A549 (cell line): ENCODE results near the gene IDE. TPM values are rescaled to one million over a fixed set of nuclear protein-coding genes. Genes with fewer than 3 reads are reported as not detected.

Experiments used
- ATAC-seq, 2 experiments: fragments of 200-7000 bp in 1 of 2; fragments of >200 bp in 1 of 2; cut with Nextera tagmentation in 1 of 2; cut with Tn5 transposase in 1 of 2; 3 replicates each; pipeline versions ENCODE4 v1.8.0 to v1.9.1; 2018 to 2020; ENCODE audit warnings: mild to moderate bottlenecking in 1 of 2, moderate library complexity in 1 of 2
- CTCF ChIA-PET: fragments of 300-600 bp; sonication (Branson Sonifier 250); formaldehyde crosslinking; extraction: SDS; loops from one replicate; lab custom pipeline; 2021; ENCODE audit warnings: antibody characterized with exemption, inconsistent platforms; lab: Yijun Ruan, JAX
- POLR2A ChIA-PET: fragments of 350-600 bp; formaldehyde crosslinking; extraction: SDS; loops from one replicate; lab custom pipeline; 2021; ENCODE audit warnings: antibody characterized with exemption, inconsistent platforms; lab: Yijun Ruan, JAX
- DNase-seq, 2 experiments: peaks; one replicate each; pipeline versions ENCODE4 v3.0.0 to v3.0.0-alpha.2; 2011 to 2016; ENCODE audit warnings: low read depth in 1 of 2, low spot score in 1 of 2
- FAIRE-seq: peaks from 2 replicates; lab custom pipeline; 2011; peaks lifted over from hg19 to GRCh38; lab: Jason Lieb, UNC
- H3K27ac ChIP-seq, 2 experiments: fragments of >200 bp; sonication (Bioruptor Twin); formaldehyde crosslinking; 3 replicates each; pipeline ENCODE4 v1.5.1; 2016 to 2017
- H3K4me1 ChIP-seq: fragments of >200 bp; sonication (Bioruptor Twin); formaldehyde crosslinking; 3 replicates; pipeline ENCODE4 v1.6.1; 2016
- H3K4me2 ChIP-seq: fragments of >200 bp; sonication (Bioruptor Twin); formaldehyde crosslinking; 3 replicates; pipeline ENCODE4 v1.6.1; 2016
- H3K4me3 ChIP-seq: fragments of >200 bp; sonication (Bioruptor Twin); formaldehyde crosslinking; 3 replicates; pipeline ENCODE4 v1.5.1; 2016
- H3K9me3 ChIP-seq: fragments of >200 bp; sonication (Bioruptor Twin); formaldehyde crosslinking; 3 replicates; pipeline ENCODE4 v1.6.1; 2016
- CEBPB ChIP-seq, 2 experiments: fragments of >200 bp in 1 of 2; sonication (Bioruptor Twin) in 1 of 2; formaldehyde crosslinking in 1 of 2; IDR thresholded peaks; 2 replicates each; pipeline ENCODE4 v1.6.1; 2012 to 2016
- CHD2 ChIP-seq: fragments of 150-350 bp; IDR thresholded peaks from 2 replicates; pipeline ENCODE4 v1.6.1; 2014; ENCODE audit warnings: low read length; ENCODE audit not compliant: partially characterized antibody
- ESRRA ChIP-seq: fragments of 150-350 bp; IDR thresholded peaks from 2 replicates; pipeline ENCODE4 v1.6.1; 2014; ENCODE audit warnings: mild to moderate bottlenecking, low read length, borderline replicate concordance
- FOSB ChIP-seq: fragments of 250-450 bp; sonication (Bioruptor Pico); IDR thresholded peaks from 2 replicates; pipeline ENCODE4 v1.5.0; 2020; ENCODE audit warnings: mild to moderate bottlenecking, moderate library complexity
- FOSL2 ChIP-seq, 2 experiments: fragments of 450-650 bp in 1 of 2; fragments of >200 bp in 1 of 2; sonication (Bioruptor Twin) in 1 of 2; formaldehyde crosslinking; IDR thresholded peaks; 2 replicates each; pipeline versions ENCODE4 v1.5.0 to v1.6.1; 2016 to 2020; ENCODE audit warnings: mild to moderate bottlenecking in 1 of 2, moderate library complexity in 1 of 2
- HEYL ChIP-seq: fragments of 250-450 bp; sonication (Bioruptor Pico); IDR thresholded peaks from 2 replicates; pipeline ENCODE4 v1.8.0; 2021; ENCODE audit warnings: mild to moderate bottlenecking, moderate library complexity
- JUN ChIP-seq, 2 experiments: fragments of >200 bp; sonication (Bioruptor Twin); formaldehyde crosslinking; IDR thresholded peaks; 2 replicates in 1 of 2; 3 replicates in 1 of 2; pipeline ENCODE4 v1.6.1; 2016 to 2017
- JUNB ChIP-seq: fragments of >200 bp; sonication (Bioruptor Twin); formaldehyde crosslinking; IDR thresholded peaks from 2 replicates; pipeline ENCODE4 v1.6.1; 2016
- KDM1A ChIP-seq: fragments of 200-600 bp; sonication (generic); IDR thresholded peaks from 2 replicates; pipeline ENCODE4 v1.6.1; 2016; ENCODE audit warnings: low read depth, mild to moderate bottlenecking
- MYC ChIP-seq: IDR thresholded peaks from 2 replicates; pipeline ENCODE4 v1.6.1; 2012; ENCODE audit warnings: mild to moderate bottlenecking, inconsistent platforms, low read length, improper control_type of control experiment, borderline replicate concordance
- PHF8 ChIP-seq: fragments of 200-600 bp; sonication (generic); IDR thresholded peaks from 2 replicates; pipeline ENCODE4 v1.6.1; 2016; ENCODE audit warnings: low read depth, mild to moderate bottlenecking, antibody characterized with exemption, moderate library complexity, borderline replicate concordance
- POLR2AphosphoS2 ChIP-seq: conservative IDR thresholded peaks from 2 replicates; pipeline ENCODE4 v1.6.1; 2012; ENCODE audit warnings: low read length, improper control_type of control experiment, inconsistent platforms
- RARB ChIP-seq: fragments of 250-450 bp; sonication (Bioruptor Pico); IDR thresholded peaks from 2 replicates; pipeline ENCODE4 v1.8.0; 2021; ENCODE audit warnings: mild to moderate bottlenecking, moderate library complexity
- RFX5 ChIP-seq: fragments of 450-650 bp; IDR thresholded peaks from 2 replicates; pipeline ENCODE4 v1.7.1; 2014; ENCODE audit warnings: antibody characterized with exemption, mild to moderate bottlenecking, moderate library complexity
- RNF2 ChIP-seq: fragments of 200-600 bp; sonication (generic); IDR thresholded peaks from 2 replicates; pipeline ENCODE4 v1.6.1; 2016; ENCODE audit warnings: low read depth, mild to moderate bottlenecking, antibody characterized with exemption, moderate library complexity, borderline replicate concordance
- SMC3 ChIP-seq: fragments of >200 bp; sonication (Bioruptor Twin); formaldehyde crosslinking; IDR thresholded peaks from 3 replicates; pipeline ENCODE4 v1.6.1; 2018; ENCODE audit warnings: inconsistent platforms
- SREBF2 ChIP-seq: fragments of 450-650 bp; IDR thresholded peaks from 2 replicates; pipeline ENCODE4 v1.6.1; 2014; ENCODE audit warnings: mild to moderate bottlenecking, moderate library complexity
- TFCP2L1 ChIP-seq: fragments of 250-450 bp; sonication (Bioruptor Pico); IDR thresholded peaks from 2 replicates; pipeline ENCODE4 v1.5.0; 2021; ENCODE audit warnings: mild to moderate bottlenecking
- ZC3H11A ChIP-seq: fragments of 450-650 bp; IDR thresholded peaks from 2 replicates; pipeline ENCODE4 v1.6.1; 2014; ENCODE audit warnings: antibody characterized with exemption, mild to moderate bottlenecking
- ZSCAN20 ChIP-seq: fragments of 250-450 bp; sonication (Bioruptor Pico); IDR thresholded peaks from 2 replicates; pipeline ENCODE4 v1.8.0; 2022; ENCODE audit warnings: mild to moderate bottlenecking, moderate library complexity
- WGBS: methylation state at CpG from one replicate; pipeline ENCODE4 v1.1.6; 2017; ENCODE audit errors: missing lambda C conversion rate; 5-methylcytosine and 5-hydroxymethylcytosine counted together
- polyA plus RNA-seq, 4 experiments: library from polyadenylated mRNA; depleted of rRNA in 3 of 4; stranded (reverse); fragments of >200 nt; fragmentation: RNase III in 1 of 4; extraction: RNeasy Plus Mini Kit Qiagen cat#74134 plus additional on column Dnase treatment in 1 of 4; gene quantifications; 2 replicates in 3 of 4; 3 replicates in 1 of 4; pipeline ENCODE4 v1.2.3, GENCODE V29; 2011 to 2017
- TF ChIP-seq, protein P1 (sequence below): fragments of 150-350 bp; IDR thresholded peaks from 2 replicates; pipeline ENCODE4 v1.6.1; 2014; ENCODE audit warnings: low read depth, mild to moderate bottlenecking, low read length
- TF ChIP-seq, protein P2 (sequence below): fragments of 200-600 bp; sonication (generic); IDR thresholded peaks from 2 replicates; pipeline ENCODE4 v1.6.1; 2016; ENCODE audit warnings: antibody characterized with exemption, mild to moderate bottlenecking, moderate library complexity
- TF ChIP-seq, protein P3 (sequence below): fragments of >200 bp; sonication (Bioruptor Twin); formaldehyde crosslinking; IDR thresholded peaks from 3 replicates; pipeline ENCODE4 v1.6.1; 2016
- TF ChIP-seq, protein P4 (sequence below): IDR thresholded peaks from 2 replicates; pipeline ENCODE4 v1.6.1; 2012; ENCODE audit warnings: low read depth, borderline replicate concordance
- TF ChIP-seq, protein P5 (sequence below): fragments of >200 bp; sonication (Bioruptor Twin); formaldehyde crosslinking; IDR thresholded peaks from 2 replicates; pipeline ENCODE4 v1.6.1; 2016
- TF ChIP-seq, protein P6 (sequence below): IDR thresholded peaks from 2 replicates; pipeline ENCODE4 v1.6.1; 2012

The IDE gene
- polyA plus RNA-seq, 2 of the 4 experiments (the other 2 are of a cell fraction): 25.1 to 61.1 TPM

DNA sequence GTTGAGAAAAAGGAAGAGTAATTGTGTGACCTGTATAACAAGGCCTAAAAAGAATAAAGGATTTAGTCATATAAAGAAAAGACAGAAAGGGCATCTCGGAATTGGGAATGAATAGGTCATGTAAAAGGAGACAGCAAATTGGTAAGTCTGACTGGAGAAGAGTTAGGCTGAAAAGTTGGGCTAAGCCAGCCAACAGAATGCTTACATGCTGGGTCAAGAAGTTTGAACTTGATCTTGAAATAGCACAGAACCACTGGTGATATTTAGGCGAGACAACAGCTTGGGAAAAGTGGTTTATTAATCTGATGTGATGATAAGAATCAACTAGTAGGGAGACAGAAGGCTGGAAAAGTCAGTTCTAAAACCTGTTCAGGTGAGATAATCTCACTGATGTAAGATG, 4.8 kb downstream of the IDE start:
- Histone ChIP-seq H3K4me3 (no peak overlapping the region), H3K27ac (no peak overlapping the region), H3K9me3 (no peaks in the 10 kb centered on the region), H3K4me1 (peaks cover 23% of the 10 kb centered on the region), H3K4me2 (no peak overlapping the region)
- POLR2A ChIA-PET: no interaction called here
- CTCF ChIA-PET: no interaction called here
- ATAC-seq: no peak
- FAIRE-seq: no peak
- no peak for DNase-seq
- no peak for TF ChIP-seq ZSCAN20 (CRISPR knock-in tag)
- TF ChIP-seq ESRRA: no peak
- no peak for TF ChIP-seq PHF8
- TF ChIP-seq, protein P1, sequence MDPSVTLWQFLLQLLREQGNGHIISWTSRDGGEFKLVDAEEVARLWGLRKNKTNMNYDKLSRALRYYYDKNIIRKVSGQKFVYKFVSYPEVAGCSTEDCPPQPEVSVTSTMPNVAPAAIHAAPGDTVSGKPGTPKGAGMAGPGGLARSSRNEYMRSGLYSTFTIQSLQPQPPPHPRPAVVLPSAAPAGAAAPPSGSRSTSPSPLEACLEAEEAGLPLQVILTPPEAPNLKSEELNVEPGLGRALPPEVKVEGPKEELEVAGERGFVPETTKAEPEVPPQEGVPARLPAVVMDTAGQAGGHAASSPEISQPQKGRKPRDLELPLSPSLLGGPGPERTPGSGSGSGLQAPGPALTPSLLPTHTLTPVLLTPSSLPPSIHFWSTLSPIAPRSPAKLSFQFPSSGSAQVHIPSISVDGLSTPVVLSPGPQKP: no peak
- TF ChIP-seq MYC: no peak
- no peak for TF ChIP-seq TFCP2L1 (CRISPR knock-in tag)
- TF ChIP-seq RARB (CRISPR knock-in tag): no peak
- TF ChIP-seq CHD2: no peak
- no peak for TF ChIP-seq JUNB
- TF ChIP-seq, protein P2, sequence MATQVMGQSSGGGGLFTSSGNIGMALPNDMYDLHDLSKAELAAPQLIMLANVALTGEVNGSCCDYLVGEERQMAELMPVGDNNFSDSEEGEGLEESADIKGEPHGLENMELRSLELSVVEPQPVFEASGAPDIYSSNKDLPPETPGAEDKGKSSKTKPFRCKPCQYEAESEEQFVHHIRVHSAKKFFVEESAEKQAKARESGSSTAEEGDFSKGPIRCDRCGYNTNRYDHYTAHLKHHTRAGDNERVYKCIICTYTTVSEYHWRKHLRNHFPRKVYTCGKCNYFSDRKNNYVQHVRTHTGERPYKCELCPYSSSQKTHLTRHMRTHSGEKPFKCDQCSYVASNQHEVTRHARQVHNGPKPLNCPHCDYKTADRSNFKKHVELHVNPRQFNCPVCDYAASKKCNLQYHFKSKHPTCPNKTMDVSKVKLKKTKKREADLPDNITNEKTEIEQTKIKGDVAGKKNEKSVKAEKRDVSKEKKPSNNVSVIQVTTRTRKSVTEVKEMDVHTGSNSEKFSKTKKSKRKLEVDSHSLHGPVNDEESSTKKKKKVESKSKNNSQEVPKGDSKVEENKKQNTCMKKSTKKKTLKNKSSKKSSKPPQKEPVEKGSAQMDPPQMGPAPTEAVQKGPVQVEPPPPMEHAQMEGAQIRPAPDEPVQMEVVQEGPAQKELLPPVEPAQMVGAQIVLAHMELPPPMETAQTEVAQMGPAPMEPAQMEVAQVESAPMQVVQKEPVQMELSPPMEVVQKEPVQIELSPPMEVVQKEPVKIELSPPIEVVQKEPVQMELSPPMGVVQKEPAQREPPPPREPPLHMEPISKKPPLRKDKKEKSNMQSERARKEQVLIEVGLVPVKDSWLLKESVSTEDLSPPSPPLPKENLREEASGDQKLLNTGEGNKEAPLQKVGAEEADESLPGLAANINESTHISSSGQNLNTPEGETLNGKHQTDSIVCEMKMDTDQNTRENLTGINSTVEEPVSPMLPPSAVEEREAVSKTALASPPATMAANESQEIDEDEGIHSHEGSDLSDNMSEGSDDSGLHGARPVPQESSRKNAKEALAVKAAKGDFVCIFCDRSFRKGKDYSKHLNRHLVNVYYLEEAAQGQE: no peak
- TF ChIP-seq, protein P3, sequence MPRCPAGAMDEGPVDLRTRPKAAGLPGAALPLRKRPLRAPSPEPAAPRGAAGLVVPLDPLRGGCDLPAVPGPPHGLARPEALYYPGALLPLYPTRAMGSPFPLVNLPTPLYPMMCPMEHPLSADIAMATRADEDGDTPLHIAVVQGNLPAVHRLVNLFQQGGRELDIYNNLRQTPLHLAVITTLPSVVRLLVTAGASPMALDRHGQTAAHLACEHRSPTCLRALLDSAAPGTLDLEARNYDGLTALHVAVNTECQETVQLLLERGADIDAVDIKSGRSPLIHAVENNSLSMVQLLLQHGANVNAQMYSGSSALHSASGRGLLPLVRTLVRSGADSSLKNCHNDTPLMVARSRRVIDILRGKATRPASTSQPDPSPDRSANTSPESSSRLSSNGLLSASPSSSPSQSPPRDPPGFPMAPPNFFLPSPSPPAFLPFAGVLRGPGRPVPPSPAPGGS: no peak
- TF ChIP-seq RNF2: no peak
- TF ChIP-seq, protein P4, sequence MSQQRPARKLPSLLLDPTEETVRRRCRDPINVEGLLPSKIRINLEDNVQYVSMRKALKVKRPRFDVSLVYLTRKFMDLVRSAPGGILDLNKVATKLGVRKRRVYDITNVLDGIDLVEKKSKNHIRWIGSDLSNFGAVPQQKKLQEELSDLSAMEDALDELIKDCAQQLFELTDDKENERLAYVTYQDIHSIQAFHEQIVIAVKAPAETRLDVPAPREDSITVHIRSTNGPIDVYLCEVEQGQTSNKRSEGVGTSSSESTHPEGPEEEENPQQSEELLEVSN: no peak
- TF ChIP-seq KDM1A: no peak
- no peak for TF ChIP-seq POLR2AphosphoS2
- no peak for TF ChIP-seq CEBPB (IDR thresholded peaks at IDR 0.05)
- TF ChIP-seq SMC3: no peak
- TF ChIP-seq HEYL (CRISPR knock-in tag): no peak
- no peak for TF ChIP-seq SREBF2
- 84% methylated on average over 2 of the region's 2 CpGs for WGBS

DNA sequence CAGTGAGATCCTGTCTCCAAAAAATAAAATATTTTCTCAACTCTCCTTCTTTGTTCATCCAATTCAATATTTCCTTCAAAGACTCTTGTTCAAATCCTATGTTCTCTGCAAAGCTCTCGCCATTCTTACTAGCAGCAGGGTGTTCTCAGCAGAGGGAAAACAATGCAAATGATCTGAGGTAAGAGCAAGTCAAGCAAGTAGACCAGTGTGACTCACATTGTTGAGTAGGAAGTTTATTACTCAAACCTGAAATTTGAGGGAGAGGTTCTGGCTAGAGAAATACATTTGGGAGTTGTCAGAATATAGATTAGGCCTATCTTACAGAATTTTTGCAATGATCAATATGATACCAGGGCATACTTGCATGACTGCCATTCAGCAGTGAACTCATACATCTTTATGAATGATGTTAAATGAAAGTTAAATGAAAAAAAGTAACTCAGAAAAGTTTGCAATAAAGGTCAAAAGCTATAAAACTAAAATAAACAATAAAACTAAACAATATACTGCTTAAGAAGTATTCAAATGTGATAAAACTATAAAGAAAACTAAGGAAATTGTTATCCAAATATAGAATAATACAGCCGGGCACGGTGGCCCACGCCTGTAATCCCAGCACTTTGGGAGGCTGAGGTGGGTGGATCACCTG, 5.8 kb downstream of the IDE start:
- H3K4me3 ChIP-seq: no peak overlapping the region
- ChIA-PET CTCF (interaction anchor here (1.3 to 2.1 kb wide), 2 partner anchors 21 to 312 kb away, joined by 3 to 5 read pairs; no protein-coding TSS in a partner anchor), POLR2A (no interaction called here)
- 87% methylated on average over 4 of the region's 4 CpGs for WGBS
- no peak for FAIRE-seq
- no peak overlapping the region for H3K4me2 ChIP-seq
- no peak overlapping the region for H3K27ac ChIP-seq
- no peak for DNase-seq
- peaks cover 23% of the 10 kb centered on the region for H3K4me1 ChIP-seq
- no peak for ATAC-seq
- H3K9me3 ChIP-seq: no peaks in the 10 kb centered on the region
- TF ChIP-seq ZSCAN20 (CRISPR knock-in tag) (no peak), ZC3H11A (no peak), JUN (IDR thresholded peaks at IDR 0.05) (no peak), FOSL2 (IDR thresholded peaks at IDR 0.05) (no peak), FOSL2 (CRISPR knock-in tag; IDR thresholded peaks at IDR 0.05) (no peak), FOSB (no peak), RFX5 (no peak), MYC (no peak), ESRRA (no peak), CHD2 (no peak), PHF8 (no peak)
- TF ChIP-seq, protein P5, sequence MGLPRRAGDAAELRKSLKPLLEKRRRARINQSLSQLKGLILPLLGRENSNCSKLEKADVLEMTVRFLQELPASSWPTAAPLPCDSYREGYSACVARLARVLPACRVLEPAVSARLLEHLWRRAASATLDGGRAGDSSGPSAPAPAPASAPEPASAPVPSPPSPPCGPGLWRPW: no peak
- TF ChIP-seq, protein P6, sequence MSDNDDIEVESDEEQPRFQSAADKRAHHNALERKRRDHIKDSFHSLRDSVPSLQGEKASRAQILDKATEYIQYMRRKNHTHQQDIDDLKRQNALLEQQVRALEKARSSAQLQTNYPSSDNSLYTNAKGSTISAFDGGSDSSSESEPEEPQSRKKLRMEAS: no peak
- TF ChIP-seq, protein P2: no peak
